Superior temporal gyrus (tissue), 1 donor: ENCODE measurements around the gene NOXO1.

Source experiments
- DNase-seq: peaks from one replicate; pipeline ENCODE4 v3.0.0-alpha.2; 2016; ENCODE audit errors: extremely low spot score

Gene NOXO1

DNA sequence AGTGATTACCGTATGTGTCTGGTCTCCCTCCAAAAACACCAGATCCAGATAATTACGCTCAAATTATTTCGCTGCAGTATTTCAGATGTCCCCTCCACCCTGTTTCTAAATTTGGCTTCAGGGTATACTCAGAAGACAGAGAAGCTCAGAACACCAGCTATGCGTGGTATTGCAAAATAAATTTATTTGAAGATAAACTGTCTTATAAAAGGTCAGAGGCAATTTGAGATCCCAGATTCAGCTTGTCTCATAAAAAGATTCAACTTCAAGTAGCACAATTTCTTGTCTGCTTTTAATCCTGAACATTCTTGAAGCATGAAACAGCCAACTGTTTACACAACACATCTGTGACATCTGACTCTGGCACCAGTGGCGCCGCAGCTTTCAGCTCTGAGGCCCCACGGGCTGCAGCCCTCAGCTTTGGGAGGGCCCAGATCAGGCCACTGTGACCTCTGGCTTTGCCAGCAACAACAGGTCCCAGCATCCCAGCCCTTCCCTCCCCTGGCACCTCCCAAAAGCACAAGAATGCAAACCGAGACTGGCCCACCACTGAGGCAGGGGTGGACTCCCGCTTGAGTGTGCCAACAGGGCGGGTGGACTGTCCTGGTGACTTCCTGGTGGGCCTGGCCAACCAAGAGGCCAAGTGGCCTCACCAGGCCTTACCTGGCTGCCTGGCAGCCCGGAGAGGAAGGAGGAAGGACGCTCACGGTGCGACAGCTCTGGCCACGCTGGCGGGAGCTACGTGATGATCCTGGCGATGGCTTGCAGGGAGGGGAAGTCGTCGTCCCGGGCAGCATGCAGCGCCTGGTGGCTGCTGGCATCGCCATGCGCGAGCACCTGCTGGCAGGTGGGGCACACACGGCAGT lies 16.5 kb upstream of the NOXO1 start:
- no peak for DNase-seq

DNA sequence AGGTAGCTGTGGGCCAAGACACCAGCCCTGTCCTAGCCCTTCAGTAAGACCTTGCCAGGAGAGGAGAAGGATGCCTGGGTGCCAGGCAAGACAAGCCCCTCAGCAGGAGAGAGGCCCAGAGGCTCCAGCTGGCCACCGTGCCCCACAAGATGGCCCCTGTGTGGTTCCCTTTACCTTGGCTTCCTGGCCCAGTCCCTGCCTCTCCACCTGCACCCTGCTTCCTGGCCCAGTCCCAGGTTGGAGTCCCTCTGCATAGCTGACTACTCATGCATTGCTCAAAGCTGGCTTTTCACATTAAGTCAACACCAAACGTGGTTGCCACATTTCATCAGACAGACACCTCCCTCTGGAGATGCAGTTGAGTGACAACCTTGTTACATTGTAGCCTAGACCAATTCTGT lies 12.5 kb upstream of the NOXO1 start:
- no peak for DNase-seq

DNA sequence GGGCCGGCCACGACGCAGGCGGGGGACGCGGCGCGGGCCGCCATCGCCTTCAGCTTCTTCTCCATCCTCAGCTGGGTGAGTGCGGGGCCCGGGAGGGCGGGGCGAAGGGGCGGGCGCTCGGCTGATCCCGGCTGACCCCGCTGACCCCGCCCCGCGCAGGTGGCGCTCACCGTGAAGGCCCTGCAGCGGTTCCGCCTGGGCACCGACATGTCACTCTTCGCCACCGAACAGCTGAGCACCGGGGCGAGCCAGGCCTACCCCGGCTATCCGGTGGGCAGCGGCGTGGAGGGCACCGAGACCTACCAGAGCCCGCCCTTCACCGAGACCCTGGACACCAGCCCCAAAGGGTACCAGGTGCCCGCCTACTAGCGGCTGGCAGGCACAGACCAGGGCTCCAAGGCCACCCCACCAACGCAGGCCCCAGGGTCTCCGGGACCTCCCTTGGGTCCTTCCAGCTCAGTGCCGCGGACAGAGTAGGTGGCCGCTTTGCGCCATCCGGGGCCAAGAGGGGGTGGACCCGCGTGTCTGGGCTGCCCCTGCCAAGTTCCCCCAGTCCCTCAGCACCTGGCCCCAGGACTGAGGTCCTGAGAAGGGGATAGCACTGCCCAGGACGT lies 11.5 kb upstream of the NOXO1 start:
- no peak for DNase-seq

DNA sequence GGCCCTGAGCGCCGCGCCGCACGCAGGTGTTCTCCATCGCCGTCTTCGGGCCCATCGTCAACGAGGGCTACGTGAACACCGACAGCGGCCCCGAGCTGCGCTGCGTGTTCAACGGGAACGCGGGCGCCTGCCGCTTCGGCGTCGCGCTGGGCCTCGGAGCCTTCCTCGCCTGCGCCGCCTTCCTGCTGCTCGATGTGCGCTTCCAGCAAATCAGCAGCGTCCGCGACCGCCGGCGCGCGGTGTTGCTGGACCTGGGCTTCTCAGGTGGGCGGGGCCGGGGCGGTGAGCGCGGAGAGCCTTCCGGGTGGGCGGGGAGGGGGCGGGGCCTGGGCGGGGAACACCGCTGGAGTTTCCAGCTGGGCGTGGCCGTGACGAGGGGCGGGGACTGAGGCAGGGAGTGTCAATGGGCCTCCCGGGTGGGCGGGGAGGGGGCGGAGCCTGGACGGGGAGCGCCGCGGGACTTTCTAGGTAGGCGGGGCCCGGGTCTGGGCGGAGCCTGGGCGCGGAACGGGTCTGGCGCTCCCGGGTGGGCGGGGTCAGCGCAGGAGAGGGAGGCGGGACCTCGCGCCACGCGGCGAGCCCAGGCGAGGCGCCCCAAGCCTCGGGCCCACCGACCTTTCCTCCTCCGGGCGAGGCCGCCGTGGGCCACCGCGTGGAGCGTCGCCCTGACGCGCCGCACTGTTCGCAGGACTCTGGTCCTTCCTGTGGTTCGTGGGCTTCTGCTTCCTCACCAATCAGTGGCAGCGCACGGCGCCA lies 10.9 kb upstream of the NOXO1 start:
- DNase-seq, result peak; percentile 73

DNA sequence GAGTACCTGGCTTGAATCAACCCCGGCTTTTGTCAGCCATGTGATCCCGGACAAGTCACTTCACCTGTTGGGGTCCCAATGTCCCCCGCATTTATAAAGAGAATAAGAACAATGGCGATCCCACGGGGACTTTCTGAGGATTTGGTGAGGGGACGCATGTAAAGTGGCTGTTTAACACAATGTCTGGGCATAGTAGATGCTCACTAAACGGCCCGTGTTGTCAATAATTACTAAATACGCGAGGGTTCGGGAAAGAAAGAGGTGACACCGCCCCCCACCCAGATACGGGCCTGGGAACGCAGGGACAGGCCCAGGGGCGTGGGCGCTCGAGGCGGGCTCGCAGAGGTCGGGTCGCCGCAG lies 10.3 kb upstream of the NOXO1 start:
- DNase-seq, result no peak

DNA sequence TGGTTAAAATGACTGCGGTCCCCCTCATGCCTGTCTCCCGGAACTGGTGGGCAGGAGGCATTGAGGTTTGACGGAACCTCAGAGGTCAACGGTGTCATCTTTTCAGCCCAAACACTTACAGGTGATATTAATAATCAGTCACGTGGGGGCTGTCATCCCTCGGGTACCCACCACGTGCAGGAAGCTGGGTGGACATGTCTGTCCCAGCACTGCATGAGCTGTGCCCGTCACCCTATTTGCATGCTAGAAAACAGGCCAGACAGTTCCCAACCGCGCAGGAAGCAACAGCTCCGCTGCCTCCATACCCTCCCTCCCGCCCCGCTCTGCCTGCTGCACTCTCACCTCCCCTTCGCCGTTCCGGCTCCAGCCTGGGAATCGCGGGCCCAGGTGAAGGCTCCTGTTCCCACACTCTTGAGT lies 9.9 kb upstream of the NOXO1 start:
- no peak for DNase-seq

DNA sequence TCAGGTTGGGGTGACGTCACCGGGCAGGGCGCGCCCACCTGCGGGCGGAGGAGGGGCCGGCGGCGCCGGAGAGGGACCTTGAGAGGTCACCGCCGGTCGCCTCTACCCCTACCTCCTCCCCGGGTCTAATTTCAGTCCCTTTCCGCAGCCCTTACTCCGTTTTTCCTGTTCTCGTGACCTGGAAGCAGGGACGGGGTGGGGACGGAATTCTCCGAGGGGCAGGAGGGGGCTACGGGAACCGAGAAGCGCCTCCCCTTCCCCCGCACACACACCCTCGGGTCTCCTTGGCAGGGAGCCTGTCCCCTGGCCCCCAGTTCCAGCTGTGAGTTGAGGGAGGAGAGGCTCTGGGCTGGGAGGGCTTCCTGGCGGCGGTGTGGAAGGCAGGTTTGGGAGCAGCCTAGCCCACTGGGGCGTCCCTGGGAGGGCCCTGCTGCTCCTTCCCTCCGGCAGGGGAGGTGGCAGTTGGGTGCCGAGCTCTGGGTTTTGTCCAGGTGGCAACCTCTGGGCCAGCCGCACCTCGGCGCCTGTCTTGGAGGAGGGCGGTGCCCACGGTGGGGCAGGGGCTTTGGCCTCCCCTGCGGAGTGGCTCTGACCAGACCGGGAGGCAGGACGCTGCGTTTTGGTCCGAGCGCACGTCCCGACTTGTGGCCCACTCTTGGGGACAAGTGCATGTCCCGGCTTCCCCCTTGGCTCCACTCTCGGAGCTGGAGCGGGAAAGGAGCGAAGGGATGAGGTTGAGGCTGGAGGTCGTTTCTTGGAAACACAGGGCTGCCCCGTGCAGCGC lies 9.3 kb upstream of the NOXO1 start:
- no peak for DNase-seq

DNA sequence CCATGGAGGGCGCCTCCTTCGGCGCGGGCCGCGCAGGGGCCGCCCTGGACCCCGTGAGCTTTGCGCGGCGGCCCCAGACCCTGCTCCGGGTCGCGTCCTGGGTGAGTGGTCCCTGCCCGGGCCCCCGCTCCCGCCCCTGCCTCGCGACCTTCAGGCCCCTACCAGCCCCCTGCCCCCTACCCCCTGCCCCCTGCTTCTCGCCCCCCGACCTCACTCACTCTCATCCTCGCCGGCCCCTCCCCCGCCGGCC lies 8.8 kb upstream of the NOXO1 start:
- no peak for DNase-seq

DNA sequence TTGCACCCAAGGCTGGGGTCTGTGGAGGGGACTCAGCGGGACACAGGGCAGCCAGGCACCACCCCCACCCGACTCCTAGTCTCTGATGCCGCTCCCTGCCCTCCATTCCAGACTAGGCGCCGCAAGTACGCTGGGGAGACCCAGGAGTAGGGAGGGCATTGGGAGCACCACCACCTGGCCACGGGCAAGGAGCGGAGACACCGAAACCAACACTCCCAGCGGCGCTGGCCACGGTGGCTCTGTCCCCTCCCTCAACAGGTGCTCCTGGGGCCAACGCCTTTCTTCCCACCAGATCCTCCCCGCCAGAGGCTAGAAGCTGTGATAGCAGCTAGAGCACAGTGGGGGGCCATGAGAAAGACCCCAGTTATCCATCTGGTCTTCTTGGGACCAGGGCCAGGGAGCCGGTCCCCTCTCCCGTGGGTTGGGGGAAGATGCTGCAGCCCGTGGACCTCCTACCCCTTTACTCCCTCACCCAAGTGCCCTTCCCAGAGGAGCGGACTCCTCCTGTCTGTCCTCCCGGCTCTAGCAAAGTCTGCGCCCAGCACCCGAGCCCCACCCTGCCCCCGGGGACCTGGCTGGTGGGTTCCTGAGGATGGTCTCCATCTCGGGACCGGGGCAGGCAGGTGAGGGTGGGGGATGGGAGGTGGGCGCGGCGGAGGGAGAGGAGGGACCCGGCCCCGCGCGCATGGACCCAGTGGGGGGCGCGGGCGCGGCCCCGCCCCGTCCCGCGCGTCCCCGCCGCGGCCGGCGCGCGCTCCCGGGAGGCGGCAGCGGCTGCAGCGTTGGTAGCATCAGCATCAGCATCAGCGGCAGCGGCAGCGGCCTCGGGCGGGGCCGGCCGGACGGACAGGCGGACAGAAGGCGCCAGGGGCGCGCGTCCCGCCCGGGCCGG lies 8.2 kb upstream of the NOXO1 start, which contains the start of gene SYNGR3:
SYNGR3 (plus strand) TSS at position 762 of the 892 bp plus-strand sequence. CDS start 133 bp downstream, outside the sequence.
- no peak for DNase-seq

DNA sequence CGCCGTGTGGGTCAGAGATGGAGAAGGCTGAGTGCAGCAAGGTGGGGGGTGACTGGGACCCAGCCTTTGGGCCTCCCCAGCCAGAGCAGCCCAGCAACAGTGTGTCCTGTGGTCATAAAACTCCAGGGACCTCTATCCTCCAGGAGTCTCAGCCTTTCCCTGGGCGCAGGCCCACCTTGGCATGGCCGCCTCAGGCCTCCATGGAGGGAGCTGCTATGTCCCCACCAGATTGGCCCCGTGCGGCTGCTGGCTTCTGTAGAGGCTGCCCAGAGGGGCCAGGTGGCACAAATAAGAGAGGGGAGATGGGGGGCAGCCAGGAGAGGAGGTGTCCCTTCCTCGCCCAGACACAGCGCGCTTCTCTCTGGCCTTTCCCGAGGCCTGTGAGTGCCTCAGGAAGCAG lies 5.9 kb upstream of the NOXO1 start:
- no peak for DNase-seq

DNA sequence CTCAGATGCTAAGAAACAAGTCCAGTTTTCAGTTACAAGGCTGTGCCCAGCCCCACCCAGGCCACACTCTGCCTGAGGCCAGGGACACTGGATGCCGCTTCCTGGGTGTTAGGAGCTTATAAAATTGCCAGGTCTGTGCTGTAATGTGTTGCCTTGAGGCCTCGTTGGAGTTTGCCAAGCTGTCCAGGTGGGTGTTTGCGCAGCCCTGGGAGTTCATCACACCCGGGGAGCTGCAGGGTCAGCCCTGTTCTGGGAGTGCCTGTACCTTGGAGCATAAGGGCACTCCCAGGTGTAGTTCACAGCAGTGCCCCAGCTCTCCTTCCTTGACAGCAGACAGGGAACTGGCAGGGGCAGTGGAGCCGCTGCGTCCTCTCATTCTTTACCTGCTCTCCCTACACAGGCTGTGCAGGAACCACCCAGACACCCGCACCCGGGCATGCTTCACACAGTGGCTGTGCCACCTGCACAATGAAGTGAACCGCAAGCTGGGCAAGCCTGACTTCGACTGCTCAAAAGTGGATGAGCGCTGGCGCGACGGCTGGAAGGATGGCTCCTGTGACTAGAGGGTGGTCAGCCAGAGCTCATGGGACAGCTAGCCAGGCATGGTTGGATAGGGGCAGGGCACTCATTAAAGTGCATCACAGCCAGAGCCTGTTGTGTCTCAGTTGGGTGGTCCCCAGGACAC lies 4.3 kb upstream of the NOXO1 start:
- no peak for DNase-seq

DNA sequence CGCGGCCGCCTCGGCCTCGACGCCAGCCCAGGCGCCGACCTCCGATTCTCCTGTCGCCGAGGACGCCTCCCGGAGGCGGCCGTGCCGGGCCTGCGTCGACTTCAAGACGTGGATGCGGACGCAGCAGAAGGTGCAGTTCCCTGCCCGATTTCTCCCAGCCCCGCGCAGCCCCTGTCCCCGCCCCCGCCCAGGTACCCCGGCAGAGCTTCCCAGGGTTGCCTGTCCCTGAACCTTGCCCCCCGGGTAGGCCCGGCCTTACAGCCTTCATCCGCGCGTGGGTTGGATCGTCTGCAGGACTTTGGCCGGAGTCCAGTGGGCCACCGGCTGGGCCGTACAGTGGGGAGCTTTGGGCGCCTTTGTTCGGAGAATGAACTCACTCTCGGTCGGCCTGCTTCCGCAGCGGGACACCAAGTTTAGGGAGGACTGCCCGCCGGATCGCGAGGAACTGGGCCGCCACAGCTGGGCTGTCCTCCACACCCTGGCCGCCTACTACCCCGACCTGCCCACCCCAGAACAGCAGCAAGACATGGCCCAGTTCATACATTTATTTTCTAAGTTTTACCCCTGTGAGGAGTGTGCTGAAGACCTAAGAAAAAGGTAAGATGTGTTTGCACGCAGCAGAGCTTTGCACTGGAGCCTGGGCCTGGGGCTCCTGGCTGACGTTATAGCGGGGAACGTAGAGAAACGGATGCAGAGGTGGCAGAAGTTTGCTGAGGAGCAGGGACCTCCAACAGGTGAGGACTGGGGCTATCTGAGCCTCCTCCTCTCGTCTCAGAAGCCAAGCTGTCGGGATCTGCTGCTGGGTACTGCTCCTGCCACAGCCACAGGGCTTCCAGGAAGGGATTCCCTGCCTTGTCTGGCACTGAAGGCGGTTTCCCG lies 3.3 kb upstream of the NOXO1 start:
- DNase-seq, result no peak

DNA sequence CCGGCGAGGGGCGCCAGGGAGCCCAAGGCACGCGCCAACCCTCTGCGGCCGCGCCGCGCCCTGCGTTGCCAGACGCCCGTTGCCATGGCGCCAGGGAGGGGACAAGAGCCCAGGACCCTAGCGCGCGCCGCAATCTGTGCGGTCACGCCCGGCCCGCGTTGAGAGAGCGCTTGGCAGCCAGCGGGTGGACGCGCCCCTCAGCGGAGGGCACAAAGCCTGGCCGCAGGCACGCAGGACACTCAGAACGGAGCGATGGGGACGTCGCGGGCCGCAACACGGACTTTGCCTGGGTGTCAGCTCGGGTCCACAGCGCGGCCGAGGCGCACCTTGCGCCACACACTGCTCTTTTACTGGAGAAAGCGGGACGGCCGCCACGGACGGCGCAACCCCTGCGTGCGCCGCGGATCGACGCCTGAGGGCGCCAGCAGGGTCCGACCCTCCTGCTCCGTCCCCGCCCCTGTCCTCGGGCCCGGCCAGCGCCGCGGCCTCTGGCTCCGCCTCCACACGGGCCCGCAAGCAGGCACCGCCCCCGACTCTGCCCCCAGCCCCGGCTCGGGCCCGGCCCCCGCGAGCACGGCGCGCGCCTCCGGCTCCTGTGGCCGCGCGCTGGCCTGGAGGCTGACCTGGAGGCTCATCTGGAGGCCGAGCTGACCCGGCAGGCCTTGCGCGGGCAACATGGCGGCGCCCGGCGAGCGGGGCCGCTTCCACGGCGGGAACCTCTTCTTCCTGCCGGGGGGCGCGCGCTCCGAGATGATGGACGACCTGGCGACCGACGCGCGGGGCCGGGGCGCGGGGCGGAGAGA lies 2.5 kb upstream of the NOXO1 start, which contains the start of gene GFER:
GFER (plus strand) TSS at position 650 of the 803 bp plus-strand sequence; CDS start at position 676, 26 bp downstream.
- peak; percentile 80 for DNase-seq

DNA sequence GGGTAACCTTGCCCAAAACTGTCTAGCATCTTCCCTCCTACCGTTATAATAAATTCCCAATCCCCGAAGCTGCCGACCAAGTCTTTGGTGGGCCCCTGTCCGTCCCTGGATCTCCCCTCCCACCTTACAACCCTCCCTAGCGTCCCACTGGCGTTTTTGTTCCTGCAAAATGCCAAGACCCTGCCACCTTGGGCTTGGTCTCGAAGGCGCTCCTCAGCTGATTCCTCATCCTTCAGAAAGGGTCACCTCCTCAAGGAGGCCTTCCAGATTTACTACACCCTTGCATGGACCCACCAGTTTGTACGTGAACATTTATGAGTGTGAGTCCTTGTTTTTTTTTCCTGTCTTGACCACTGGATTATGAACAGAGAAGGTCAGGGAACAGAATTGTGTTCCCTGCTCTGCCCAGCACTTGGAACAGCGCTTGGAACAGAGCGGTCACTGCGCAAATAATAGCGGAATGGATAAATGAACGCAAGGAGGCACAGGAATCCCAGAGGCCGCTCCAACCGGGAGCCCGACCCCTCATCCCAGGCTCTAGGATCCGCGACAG lies 1.8 kb upstream of the NOXO1 start:
- no peak for DNase-seq

DNA sequence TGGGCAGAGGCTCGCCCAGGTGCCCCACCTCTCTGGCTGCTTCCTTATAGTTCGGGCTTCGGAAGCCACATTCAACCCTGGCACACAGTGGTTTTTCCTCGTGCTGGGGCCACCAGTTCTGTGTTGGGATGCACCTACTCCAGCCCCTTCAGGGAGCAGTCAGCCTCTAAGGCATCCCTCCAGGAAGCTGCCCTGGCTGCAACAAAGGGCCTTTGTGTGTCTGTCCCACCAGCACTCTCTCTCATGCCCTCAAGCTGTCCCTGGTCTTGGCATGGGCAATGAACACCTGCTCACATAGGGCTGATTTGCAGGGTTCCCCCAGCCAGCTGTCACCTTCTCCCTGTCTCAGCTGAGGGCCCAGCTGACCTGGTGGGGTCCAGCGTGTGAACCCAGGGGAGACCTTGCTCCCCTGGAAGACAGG lies 754 bp upstream of the NOXO1 start:
- DNase-seq, result peak; percentile 48

DNA sequence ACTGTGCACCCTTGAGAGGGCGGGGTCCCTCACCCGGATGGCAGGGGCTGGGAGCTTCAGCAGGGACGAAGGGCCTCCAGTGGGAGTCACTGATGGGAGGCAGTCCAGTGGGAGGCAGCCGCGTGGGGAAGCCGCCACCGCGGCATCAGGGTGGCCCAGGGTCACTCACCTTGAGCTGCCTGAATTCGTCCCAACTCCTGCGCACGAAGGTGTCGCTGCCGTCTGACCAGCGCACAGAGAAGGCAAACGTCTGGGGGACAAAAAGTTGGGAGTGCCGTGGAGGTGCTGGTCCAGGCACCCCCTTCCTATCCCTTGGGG lies 540 bp downstream of the NOXO1 start:
- no peak for DNase-seq

DNA sequence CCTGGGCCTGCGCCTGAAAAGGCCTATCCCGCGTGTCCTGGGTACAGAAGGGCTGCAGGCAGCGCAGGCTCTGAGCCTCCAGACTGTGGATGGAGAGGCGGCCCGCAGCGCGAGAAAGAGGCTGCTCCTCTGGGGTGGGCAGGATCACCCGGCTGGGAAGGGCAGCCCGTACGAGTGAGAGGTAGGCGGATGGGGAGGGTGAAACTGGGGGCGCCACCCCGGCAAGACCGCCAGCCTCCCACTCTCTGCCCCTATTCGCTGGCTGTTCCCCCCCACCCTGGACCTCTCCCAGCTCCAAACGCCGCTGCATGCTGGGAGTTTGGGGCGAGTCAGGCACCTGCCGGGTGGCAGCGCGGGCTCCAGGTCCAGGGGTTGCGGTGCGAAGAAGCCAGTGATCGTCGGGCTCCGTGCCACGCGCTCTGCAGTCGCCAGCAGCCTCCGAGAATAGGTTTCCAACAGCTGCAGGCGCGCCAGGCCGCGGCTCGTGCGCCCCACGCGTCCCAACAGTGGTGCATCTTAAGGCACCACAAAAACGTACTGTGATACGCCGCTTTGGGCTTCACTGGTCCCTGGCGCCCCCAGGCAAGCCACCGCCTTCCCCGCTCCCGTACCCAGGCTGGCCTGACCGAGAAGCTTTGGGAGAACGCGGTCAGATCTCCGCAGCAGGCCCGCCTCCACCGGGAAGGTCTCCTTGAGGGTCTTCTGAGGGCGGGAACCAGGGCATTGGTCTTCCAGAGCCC lies 1.1 kb downstream of the NOXO1 start:
- no peak for DNase-seq
